CD4-positive, alpha-beta T cell treated with Interleukin-1 beta for 1 hour (primary cell): Measurements from ENCODE around the gene NTMT2.
"Not testable (repeated sequence)": the region's sequence is repeated elsewhere in the genome, so short reads cannot be mapped to it uniquely, and the experiment has no call there.

Experiments
- DNase-seq, 2 donors: peaks; one replicate each; pipeline ENCODE4 v3.0.0-alpha.2; 2020 to 2022

NTMT2 gene

DNA sequence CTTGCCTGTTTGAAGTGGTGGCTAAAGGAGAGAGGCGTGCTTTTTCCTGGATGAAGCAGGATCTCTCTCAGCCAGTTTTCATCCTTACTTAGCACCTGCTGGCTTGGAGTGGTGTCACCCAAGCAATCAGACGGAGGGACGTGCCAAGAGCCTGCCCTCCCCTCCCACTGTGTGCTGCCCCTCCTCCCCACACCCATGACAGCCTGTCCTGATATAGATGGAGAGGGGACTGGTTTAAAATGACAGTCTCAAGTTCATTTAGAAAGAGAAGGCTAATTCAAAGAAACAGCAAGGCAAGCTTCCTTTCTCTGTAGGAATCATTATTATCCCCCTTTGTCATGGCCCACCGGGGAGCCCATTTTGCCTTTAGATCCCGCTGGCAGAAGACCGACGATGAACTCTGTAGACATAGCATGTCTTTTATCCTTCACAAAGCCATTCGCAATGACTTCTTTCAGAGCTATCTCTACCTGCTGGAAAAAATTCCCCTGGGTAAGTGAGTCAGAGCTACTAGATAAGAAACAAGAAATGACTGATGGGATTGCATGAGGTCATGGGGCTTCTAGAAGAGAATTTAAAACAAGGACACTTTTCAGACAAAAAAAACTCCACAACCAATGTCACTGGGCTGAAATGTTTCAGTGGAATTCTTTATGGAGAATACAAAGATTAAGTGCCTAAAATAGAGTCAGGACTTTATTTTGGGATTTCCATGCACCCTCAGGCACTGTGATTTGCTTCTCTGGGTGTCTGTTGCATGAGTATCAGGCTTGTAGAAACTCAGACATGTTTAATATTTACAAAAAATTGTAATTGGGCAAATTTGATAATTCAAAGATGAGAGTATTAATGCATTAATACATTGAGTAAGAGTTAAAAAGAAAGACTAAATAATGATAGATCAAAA, at the start of gene NTMT2:
NTMT2 (plus strand) TSS at position 190 of the 907 bp plus-strand sequence; CDS start at position 339, 149 bp downstream.
- DNase-seq, result no peak

DNA sequence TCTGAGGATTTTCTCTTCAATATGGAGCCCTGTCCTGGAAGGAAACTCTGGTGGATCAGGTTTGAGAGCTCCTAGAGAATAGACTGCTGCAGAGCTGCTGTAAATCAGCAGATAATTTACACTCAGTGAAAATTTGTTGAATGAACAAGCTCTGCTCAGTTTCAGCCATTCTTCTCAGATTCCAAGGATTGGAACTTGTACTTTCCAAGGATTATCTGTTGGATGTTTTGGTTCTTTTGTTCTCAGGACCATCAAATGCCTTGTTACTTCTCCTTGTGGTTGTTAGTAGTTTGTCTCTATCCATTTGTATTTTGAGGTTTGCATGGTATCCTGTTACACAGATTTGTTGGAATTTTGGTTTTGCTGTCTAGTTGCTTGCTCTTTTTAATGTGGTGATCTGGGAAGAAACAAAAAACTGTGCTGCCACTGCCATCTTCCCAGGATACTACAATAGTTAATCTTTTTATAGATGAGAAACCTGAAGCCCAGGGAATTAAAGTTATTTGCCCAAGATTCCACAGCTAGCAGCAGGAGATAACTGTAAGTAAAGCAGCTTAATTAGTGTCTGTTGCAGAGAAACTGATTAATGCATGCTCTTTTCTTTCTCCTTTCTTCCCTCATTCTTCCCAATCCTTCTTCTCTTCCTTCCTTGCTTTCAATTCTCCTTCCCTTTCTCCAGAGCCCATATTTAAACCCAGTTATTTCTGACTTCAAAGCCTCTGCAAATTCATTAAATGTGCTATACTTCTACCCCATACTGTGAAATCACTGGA, 49.6 kb upstream of the NTMT2 start:
- DNase-seq, result no peak

DNA sequence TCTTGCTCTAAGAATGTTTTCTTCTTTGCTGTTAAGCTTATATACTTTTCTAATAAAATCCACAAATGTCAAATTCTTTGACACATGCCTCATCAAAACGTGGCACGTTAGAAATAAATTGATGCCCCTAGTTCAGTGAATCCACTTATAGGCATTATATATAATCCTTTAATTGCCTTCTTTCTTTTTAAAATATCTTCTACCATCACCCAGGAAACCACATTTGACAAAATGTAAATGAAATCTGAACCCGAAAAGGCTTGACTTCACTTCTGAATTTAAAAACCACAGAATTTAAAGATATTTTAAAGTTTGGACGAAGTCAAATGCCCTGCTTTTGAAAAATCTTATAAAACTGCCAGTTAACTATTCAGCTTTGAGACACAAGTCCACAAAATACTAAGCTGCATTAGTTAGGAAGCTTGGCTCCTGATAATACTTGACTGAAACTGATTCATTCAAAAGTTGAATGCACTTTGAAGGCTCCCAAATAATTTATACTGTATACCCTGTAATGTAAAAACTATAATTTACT, 48.9 kb upstream of the NTMT2 start:
- no peak for DNase-seq

DNA sequence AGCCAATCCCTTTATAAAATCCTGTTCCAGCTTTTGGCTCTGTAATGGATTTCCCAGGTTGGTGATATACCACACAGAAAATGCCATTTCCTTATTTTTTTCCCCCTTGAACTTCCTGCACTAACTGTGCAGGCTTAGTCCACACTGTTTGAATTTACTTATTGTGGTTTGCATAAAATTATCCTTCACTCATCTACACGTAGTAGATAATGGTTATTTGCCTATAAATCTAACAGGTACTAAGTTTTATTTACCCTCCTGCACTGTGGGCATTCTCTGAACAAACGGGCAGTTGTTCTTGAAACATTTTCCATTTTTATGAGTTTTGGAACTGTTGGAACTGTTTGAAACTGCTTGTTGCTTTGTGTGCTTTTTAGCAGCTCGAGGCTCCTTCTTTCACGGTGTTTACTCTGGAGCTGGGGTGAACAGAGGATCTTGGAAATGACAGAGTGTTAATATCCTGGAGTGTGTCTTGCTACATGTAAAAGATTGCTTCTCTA, 48.3 kb upstream of the NTMT2 start:
- no peak for DNase-seq

DNA sequence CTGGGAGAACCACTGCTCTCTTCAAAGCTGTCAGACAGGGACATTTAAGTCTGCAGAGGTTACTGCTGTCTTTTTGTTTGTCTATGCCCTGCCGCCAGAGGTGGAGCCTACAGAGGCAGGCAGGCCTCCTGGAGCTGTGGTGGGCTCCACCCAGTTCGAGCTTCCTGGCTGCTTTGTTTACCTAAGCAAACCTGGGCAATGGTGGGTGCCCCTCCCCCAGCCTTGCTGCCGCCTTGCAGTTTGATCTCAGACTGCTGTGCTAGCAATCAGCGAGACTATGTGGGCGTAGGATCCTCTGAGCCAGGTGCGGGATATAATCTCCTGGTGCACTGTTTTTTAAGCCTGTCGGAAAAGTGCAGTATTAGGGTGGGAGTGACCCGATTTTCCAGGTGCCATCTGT, 32.6 kb upstream of the NTMT2 start:
- not testable (repeated sequence) for DNase-seq

DNA sequence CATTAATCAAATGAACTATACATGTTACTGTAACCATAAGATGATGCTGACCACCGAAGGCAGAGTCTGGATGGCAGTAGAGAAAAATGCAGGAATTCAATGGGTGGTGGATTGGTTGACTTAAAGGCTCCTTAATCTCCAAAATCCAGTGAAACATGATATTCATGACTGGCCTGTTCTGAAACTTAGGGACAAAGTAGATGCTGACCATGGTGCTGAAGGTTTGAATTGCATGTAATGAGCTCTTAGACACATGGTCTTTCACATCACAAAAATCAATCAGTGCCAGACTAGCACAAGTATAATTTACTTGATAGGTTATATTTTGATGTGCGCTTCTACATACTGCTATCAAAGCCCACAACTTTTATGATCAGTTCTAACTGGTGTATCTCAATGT, 30.9 kb upstream of the NTMT2 start:
- DNase-seq, result no peak

DNA sequence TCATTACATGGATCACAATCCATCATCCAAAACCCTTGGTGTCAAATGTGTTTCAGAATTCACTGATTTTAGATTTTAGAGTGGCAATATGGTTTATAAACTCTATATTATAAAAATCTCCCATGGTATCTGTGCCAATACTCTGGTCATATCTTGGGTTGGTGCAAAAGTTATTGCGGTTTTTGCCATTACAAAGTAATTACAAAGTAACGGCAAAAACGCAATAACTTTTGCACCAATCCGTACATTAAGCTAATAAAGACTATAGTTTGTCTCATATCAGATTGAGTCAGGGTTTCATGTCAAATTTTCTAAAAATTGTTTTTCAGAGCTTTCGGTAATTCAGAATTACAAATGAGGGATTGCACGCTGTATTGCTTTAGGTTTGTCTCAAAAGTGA, 23.4 kb upstream of the NTMT2 start:
- no peak for DNase-seq

DNA sequence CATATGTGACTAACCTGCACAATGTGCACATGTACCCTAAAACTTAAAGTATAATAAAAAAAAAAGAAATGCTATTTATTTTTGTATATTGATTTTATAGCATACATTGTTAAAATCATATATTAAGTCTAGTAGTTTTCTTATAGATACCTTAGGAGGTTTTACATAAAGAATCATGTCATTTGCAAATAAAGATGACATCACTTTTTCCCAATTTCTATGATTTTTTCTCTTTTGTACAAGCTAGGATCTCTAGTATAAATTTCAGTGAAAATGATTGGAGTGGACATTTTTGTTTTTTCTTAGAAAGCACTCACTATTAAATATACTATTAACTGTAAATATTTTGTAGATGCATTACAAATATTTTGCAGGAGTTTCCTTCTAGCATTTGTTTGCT, 20.5 kb upstream of the NTMT2 start:
- DNase-seq, result no peak

DNA sequence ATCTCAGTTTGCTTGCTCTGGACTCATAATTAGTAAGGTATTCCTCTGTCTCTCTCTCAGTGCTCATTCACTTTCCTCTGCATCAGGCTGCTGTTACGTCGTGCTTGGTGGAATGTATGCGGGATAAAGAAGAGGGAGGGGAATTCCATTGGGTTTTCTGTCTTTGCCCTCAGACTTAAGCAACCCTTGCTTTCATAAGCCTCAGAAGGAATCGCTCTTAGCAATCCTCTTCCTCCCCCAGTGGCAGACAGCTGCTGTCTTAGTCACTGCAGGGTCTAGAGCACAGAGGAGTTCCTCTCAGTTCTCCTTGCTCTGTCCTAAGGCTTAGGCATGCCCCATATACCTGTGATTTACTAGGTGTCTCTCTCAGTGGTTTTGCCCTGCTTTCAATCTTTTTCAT, 19.1 kb upstream of the NTMT2 start:
- DNase-seq, result no peak

DNA sequence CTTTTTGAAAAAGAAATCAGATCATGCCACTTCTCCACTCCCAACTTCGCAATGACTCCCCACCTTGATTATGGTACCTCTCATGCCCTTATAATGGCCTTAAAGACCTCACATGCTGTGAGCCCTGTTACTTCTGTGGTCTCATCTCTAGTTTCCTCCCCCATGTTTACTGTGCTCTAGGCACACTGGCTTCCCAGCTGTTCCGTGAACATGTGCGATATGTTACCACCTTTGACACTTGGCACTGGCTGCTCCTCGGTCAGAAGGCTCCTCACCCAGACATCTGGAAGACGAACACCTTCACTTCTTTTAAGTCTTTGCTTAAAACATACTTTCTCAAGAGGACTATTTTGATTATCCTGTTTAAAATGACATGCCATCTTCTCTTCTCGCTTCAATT, 14.3 kb upstream of the NTMT2 start:
- no peak for DNase-seq

DNA sequence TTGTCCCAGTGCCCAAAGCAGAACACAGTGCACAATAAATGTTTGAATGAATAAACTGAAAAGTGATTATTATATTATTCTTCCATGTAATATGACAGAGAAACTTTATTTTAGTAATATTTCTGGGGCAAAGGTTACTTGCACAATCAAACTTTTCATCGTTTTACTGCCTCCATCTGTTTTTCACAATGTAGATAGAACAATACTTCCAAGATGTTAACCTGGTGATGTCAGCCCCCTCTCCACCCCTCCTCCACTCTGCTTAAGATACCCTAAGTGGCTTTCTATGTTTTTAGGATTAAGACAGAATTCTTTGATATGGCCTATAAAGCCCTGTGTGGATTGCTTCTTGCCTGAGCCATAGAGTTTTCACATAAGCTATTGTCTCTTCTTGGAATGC, 13.8 kb upstream of the NTMT2 start:
- DNase-seq, result no peak

DNA sequence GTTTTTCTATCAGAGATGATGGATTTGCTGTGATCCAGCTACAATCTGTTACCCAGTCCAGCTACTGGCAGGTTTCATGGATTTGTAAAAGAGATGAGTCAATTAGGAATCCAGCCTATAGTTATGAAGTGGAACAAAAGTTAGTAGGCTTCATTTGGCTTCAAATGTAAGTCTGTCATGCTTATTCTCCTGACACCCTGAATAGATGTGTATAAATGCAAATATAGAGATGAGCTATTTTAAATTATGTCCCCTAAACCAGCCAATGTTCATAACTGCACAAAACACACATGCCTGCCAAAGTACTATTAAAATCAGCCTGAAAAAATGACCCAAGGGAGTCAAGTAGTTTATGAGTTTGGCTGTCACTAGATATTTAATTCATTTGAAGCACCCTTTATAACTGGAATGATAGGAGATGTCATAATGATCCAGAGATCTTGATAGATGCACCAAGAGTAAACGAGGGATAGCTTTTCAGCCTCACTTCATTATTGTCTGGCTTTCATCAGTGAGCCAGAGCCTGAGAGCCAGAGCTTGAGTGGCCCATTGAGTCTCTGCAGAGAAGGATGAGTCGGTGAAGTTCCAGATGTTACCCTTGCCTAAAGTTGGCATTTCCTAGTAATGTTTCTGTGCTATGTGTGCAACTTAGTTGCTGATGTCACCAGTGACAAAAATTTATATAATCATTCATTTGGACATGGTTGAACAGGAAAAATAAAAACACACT, 11.8 kb upstream of the NTMT2 start:
- no peak for DNase-seq

DNA sequence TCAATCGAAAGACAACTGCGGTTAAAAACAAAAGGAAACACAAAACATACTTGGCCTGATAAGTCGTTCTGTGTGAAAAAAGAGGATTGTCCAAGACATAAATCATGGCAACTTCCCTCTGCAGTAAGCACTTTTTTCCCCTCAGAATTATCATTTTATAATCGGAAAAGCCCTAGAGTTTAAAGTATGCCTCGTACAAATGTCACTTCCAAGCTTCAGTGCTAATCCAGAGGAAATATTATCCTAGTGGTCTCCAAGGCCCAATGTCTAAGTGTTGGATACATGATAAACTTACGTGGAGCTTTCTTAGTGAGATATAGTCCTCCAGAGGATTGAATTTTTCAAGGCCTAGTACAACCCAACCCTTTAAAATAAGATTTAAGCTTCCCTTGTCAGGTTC, 11.2 kb upstream of the NTMT2 start:
- DNase-seq, result no peak

DNA sequence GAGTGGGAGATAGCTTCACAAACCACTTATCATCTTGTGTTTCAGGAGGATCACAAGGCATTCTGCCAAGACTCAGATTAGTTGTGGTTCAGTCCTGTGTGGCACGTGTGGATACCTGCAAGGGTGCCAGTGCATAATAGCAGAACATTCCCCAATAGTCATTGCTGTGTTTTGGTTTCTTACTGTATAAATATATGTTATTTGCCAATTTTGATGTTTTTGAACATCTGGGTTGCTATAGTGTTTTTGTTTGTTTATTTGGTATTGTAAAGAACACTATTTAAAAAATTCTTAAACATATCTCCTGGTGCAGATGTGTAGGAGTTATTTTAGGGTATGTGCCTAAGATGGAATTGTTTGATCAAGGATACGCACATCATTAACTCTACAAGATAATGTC, 5.4 kb upstream of the NTMT2 start:
- DNase-seq, result no peak

DNA sequence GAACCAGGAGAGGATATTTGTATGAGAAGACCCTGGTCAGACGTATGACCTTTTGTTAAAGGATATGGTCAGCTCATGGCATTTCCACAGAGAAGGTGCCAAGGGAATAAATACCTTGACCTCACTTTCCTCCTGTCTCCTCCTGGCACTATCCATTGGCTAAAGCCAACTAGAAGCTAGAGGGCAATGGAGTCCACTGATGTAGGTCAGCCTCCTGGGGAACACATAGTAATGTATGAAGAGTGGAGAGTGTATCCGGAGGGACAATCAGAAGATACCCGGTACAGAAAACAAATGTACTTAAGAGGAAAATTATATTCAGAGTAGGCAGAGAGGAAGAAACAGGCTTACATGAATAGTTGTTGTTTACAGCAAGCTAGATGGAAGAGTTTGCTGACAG, 698 bp upstream of the NTMT2 start:
- no peak for DNase-seq

DNA sequence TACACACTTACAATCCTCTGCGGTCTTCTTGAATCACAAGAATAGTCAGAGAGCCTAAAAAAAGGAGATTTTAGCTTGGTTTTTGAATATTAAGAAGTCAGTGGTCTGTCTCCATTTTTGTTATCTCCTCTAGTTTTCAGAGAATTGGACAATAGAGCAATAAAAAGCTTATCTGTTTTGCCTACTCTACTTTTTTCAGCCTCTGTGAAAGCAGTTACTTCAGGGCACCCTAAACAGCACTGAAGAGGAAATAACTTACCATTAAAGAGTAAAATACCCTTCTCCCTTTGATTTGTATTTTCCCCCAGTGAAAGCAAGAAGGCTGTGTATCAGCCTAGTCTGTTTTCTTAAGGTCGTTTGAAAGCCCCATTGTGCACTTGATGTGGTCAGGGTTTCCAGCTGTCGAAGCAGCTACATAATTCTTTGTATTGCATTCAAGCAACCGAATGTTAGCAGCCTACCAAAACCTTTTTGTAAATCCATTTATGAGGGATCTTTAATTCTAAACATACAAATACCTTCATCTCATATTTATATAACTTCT, 1.0 kb downstream of the NTMT2 start:
- DNase-seq, result no peak

DNA sequence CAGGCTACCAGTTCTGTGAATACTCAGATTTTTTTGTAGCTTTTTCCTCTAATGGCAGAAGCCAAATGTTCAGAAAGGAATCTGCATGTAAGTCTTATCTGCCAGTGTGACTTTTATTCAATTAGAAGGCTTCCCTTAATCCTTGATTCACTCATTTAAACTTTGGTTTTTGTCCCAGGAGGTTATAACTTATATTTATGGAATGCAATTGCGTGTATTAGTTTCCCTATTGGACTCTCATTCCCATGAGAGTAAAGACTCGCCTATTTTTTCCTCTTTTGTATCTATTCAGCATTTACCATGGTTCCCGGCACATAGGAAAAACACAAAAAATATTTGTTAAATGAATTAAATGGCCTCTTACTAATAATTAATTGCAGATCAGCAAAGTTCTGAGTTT, 3.5 kb downstream of the NTMT2 start:
- no peak for DNase-seq

DNA sequence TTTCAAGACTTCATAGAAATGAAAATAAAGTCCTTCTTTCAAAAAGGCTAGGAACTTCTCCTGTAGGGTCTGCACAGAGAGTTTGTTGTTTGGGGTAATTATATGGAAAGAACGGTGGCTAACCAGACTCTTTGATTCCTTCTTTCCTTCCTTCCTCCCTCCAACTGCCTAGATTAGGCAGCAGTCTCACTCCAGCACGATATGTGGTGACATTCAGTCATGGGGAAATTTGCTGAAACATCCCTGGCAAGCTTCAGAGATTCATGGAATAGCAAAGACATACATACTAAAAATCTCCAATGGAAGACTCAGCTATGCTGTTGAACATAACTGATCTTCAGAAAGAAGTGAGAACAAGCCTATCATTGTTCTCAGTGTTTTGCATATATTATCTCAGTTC, 4.3 kb downstream of the NTMT2 start:
- DNase-seq, result no peak

DNA sequence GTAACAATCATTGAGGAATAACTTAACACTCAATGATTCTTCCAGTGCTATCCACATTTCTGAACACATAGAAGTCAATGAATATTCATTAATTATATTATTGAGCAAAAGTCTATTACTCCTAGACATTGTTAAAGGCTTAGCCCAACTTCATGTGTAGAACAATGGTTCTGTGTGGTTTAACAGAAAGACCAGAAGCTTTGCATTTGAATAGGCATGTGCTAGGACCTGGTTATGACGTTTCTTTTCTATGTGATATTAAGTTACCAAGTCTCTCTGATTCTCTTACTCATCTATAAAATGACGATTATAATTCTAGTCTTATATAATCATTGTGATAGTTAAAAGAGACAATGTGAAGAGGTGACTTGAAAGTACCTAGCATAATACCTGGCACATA, 5.2 kb downstream of the NTMT2 start:
- no peak for DNase-seq

DNA sequence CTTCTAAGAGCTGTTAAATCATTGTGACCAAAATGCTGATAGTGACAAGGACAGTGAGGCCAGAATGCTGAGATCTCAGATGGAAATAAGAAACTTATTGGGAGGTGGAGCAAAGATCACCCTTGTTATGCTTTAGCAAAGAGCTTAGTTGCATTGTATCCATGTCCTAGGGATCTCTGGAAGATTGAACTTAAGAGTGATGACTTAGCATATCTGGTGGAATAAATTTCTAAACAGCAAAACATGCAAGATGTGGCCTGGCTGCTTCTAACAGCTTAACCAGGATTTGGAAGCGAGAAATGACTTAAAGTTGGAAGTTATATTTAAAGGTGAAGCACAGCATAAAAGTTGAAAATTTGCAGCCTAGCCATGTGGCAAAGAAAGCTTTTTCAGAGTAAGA, 7.7 kb downstream of the NTMT2 start:
- DNase-seq, result no peak

DNA sequence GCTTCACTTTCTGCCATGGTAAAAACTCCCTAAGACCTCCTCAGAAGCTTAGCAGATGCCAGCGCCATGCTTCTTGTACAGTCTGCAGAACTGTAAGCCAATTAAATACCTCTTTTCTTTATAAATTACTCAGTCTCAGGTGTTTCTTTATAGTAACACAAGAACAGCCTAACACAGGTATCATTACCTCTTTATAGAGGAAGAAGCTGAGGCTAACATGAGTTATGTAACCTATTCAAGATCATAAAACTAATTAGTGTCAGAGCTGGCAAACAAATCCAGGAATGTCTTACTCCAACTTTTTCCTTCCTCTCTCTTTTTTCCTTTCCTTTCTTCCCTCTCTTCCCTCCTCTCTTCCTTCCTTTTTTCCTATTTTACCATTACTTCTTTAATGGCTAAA, 9.3 kb downstream of the NTMT2 start:
- no peak for DNase-seq

DNA sequence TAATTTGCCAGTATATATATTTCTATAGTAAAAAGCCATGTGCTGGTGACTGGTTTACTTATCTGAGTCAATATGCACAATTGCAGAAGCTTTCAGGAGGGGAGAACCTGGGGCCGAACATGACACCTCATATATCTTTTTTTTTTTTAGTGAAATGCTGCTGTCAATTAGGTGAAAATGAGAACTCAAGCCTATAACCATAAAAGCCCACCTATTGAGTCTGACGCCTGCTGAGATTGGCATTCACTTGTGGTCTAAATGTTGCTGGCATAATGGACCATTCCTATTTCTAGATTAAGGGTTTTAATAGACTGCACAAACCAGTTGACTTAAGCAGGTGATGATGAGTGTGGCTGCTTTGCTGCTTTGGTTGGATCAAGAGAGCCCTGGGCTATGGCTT, 10.8 kb downstream of the NTMT2 start:
- DNase-seq, result no peak

DNA sequence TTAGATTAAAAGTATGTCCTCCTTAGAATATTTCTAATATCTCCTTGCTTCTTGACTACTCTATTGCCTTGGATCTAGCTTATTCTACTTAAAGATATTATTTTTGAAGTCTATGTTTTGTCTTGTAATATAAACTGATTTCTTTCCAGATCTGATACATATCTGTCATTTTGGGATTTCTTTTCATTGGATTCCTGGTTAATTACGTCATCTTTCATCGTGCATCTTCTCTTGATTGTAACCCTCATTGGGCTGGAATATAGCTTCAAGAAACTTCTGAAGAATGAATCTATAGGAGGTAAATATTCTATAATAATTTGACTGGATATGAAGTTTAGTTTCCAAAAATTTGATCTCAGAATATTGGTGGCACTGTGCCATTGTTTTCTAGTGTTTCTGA, 12.1 kb downstream of the NTMT2 start:
- no peak for DNase-seq
